Gastroesophageal sphincter (tissue), 4 donors: ENCODE results near the gene SSU72. TPM values are rescaled to one million over a fixed set of nuclear protein-coding genes. Genes with fewer than 3 reads are reported as not detected.

Experiments used
- ATAC-seq: fragments of 150-250 bp; one replicate; pipeline ENCODE4 v1.9.1; 2016; ENCODE audit warnings: mild to moderate bottlenecking, moderate library complexity
- H3K27ac ChIP-seq, 4 donors: fragments of 200-600 bp; sonication (generic) in 3 of 4; 1 replicate in 3 of 4; 2 replicates in 1 of 4; pipeline ENCODE4 v1.5.1; 2016 to 2019
- H3K27me3 ChIP-seq: fragments of 200-600 bp; sonication (generic); one replicate; pipeline ENCODE4 v1.5.1; 2019
- H3K36me3 ChIP-seq, 2 donors: fragments of 200-600 bp; sonication (generic); one replicate each; pipeline ENCODE4 v1.5.1; 2019; ENCODE audit warnings: control low read depth in 1 of 2
- H3K4me1 ChIP-seq, 3 donors: fragments of 200-600 bp; sonication (generic); 1 replicate in 2 of 3; 2 replicates in 1 of 3; pipeline ENCODE4 v1.5.1; 2016 to 2019; ENCODE audit warnings: control low read depth in 2 of 3
- H3K4me3 ChIP-seq, 2 donors: fragments of 200-600 bp; sonication (generic); one replicate each; pipeline ENCODE4 v1.5.1; 2019; ENCODE audit warnings: mild to moderate bottlenecking in 1 of 2, moderate library complexity in 1 of 2
- H3K9me3 ChIP-seq, 3 donors: fragments of 200-600 bp; sonication (generic); one replicate each; pipeline ENCODE4 v1.5.1; 2017 to 2019; ENCODE audit warnings: control low read depth in 2 of 3
- CTCF ChIP-seq, 4 experiments: fragments of 200-600 bp in 2 of 4; fragments of 450-650 bp in 2 of 4; sonication (generic) in 1 of 4; IDR thresholded peaks; one replicate each; pipeline ENCODE4 v1.5.1; 2017 to 2019; ENCODE audit warnings: antibody characterized with exemption in 4 of 4, mild to moderate bottlenecking in 2 of 4, moderate library complexity in 2 of 4
- EP300 ChIP-seq: sonication (generic); formaldehyde crosslinking; IDR thresholded peaks from one replicate; pipeline ENCODE4 v1.6.1; 2017; ENCODE audit warnings: antibody characterized with exemption, mild to moderate bottlenecking
- POLR2A ChIP-seq, 2 donors: fragments of 450-650 bp; IDR thresholded peaks; one replicate each; pipeline ENCODE4 v1.6.1; 2017; ENCODE audit warnings: antibody characterized with exemption in 2 of 2, mild to moderate bottlenecking in 2 of 2, moderate library complexity in 1 of 2
- POLR2AphosphoS5 ChIP-seq: sonication (generic); formaldehyde crosslinking; IDR thresholded peaks from one replicate; pipeline ENCODE4 v1.6.1; 2017; ENCODE audit warnings: antibody characterized with exemption
- WGBS, 2 donors: methylation state at CpG; one replicate each; pipeline ENCODE4 v1.1.5; 2018; ENCODE audit warnings: low coverage in 1 of 2; 5-methylcytosine and 5-hydroxymethylcytosine counted together
- total RNA-seq, 4 donors: library from RNA; depleted of rRNA; stranded (reverse); fragments of >200 nt; gene quantifications; one replicate each; pipeline ENCODE4 v1.1.0, GENCODE V29; 2016

The SSU72 gene
- total RNA-seq, 4 donors from 2014 or later: 90.5 to 109 (median 98.9) TPM

GRCh38 chr1:1544544-1544943 is 30.1 kb downstream of the SSU72 start:
- H3K27ac ChIP-seq: no peak overlapping the region

GRCh38 chr1:1543706-1544099 is 31.0 kb downstream of the SSU72 start:
- Histone ChIP-seq H3K9me3 (no peaks in the 10 kb centered on the region), H3K36me3 (peaks cover 0 to 36% of the 10 kb centered on the region in 2 donors), H3K27me3 (no peaks in the 10 kb centered on the region), H3K27ac (no peak overlapping the region), H3K4me3 (no peak overlapping the region), H3K4me1 (peaks cover 0 to 24% (median 12%) of the 10 kb centered on the region in 3 donors)
- no peak for ATAC-seq
- WGBS, 2 donors: 67% methylated on average over 2 of the region's 19 CpGs; no CpG with 5 or more reads in 1 of the 2 donors
- TF ChIP-seq EP300 (no peak), CTCF (IDR thresholded peaks at IDR 0.05) (no peak), POLR2AphosphoS5 (no peak), POLR2A (IDR thresholded peaks at IDR 0.05) (no peak)

More at GRCh38 chr1:1544544-1544943, 30.1 kb downstream of the SSU72 start:
- peaks cover 0 to 36% of the 10 kb centered on the region in 2 donors for H3K36me3 ChIP-seq
- no peaks in the 10 kb centered on the region for H3K9me3 ChIP-seq
- H3K27me3 ChIP-seq: no peaks in the 10 kb centered on the region
- TF ChIP-seq POLR2A (IDR thresholded peaks at IDR 0.05) (no peak), CTCF (IDR thresholded peaks at IDR 0.05) (no peak), POLR2AphosphoS5 (no peak), EP300 (no peak)
- no peak overlapping the region for H3K4me3 ChIP-seq
- H3K4me1 ChIP-seq: peaks cover 0 to 16% (median 6%) of the 10 kb centered on the region in 3 donors
- ATAC-seq: no peak
- WGBS, 2 donors: 79 to 87% methylated on average over 4 to 10 of the region's 10 CpGs

GRCh38 chr1:1542766-1543705 is 31.6 kb downstream of the SSU72 start:
- 78% methylated on average over 10 of the region's 45 CpGs; no CpG with 5 or more reads in 1 of the 2 donors for WGBS, 2 donors
- ATAC-seq: no peak
- H3K27ac ChIP-seq: no peak overlapping the region
- no peaks in the 10 kb centered on the region for H3K9me3 ChIP-seq
- H3K4me3 ChIP-seq: no peak overlapping the region
- H3K36me3 ChIP-seq: peaks cover 0 to 36% of the 10 kb centered on the region in 2 donors
- no peaks in the 10 kb centered on the region for H3K27me3 ChIP-seq
- no peak for TF ChIP-seq POLR2AphosphoS5
- no peak for TF ChIP-seq CTCF (IDR thresholded peaks at IDR 0.05)
- peaks cover 0 to 31% (median 14%) of the 10 kb centered on the region in 3 donors for H3K4me1 ChIP-seq

- Histone ChIP-seq H3K4me3 (no peak overlapping the region), H3K4me1 (peaks cover 0 to 40% (median 14%) of the 10 kb centered on the region in 3 donors), H3K27ac (no peak overlapping the region), H3K36me3 (peaks cover 0 to 36% of the 10 kb centered on the region in 2 donors), H3K27me3 (no peaks in the 10 kb centered on the region), H3K9me3 (no peaks in the 10 kb centered on the region)
- WGBS, 2 donors: 71 to 77% methylated on average over 6 to 8 of the region's 37 CpGs
- TF ChIP-seq POLR2AphosphoS5 (no peak), POLR2A (IDR thresholded peaks at IDR 0.05) (no peak), EP300 (no peak), CTCF (IDR thresholded peaks at IDR 0.05) (no peak)
- no peak for ATAC-seq
These were observed 32.5 kb downstream of the SSU72 start for GRCh38 chr1:1541956-1542765.
